GM18870 (cell line): ENCODE measurements around the gene ARHGAP11A.

Source experiments
- ATAC-seq: cut with Tn5 transposase; IDR thresholded peaks from one replicate; pipeline ENCODE4 v1.9.1; 2021; ENCODE audit warnings: moderate library complexity; ENCODE audit not compliant: unreplicated experiment

Gene ARHGAP11A

DNA sequence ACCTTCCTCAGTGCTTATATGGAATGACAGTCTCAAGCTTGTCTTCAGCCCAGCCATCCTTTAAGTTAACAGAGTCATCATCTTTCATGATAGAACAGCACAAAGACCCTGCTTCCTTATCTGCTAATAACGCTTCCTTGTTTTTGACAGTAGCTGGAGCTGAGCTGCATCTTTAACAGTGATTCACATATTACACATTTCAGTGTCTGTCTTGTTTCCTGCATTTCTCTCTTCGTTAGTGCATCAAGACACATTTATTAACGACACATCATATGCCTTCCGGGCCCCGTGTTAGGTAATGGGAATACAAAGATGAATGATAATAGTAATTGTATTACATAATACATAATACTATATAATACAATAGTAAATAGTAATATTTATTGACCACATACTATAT lies 72.3 kb downstream of the ARHGAP11A start:
- no peak for ATAC-seq

GRCh38 chr15:32688151-32688639 lies 72.9 kb downstream of the ARHGAP11A start:
- ATAC-seq: no peak
